Endodermal cell (in vitro differentiated cells): ENCODE results near the gene USP30. TPM values are rescaled to one million over a fixed set of nuclear protein-coding genes. Genes with fewer than 3 reads are reported as not detected.
"Not testable (repeated sequence)": the region's sequence is repeated elsewhere in the genome, so short reads cannot be mapped to it uniquely, and the experiment has no call there.

Experiments used
- DNase-seq: peaks from one replicate; pipeline ENCODE4 v3.0.0-alpha.2; 2017
- H3K27ac ChIP-seq: 2 replicates; pipeline ENCODE4 v1.5.1; 2013; ENCODE audit warnings: mild to moderate bottlenecking, low read depth, low read length, moderate library complexity
- H3K27me3 ChIP-seq: 2 replicates; pipeline ENCODE4 v1.6.1; 2013; ENCODE audit warnings: mild to moderate bottlenecking, low read length, moderate library complexity; ENCODE audit not compliant: insufficient read depth, control insufficient read depth, poor library complexity, severe bottlenecking
- H3K36me3 ChIP-seq: 2 replicates; pipeline ENCODE4 v1.7.0; 2013; ENCODE audit warnings: mild to moderate bottlenecking, low read length, moderate library complexity; ENCODE audit not compliant: control insufficient read depth, insufficient read depth
- H3K4me1 ChIP-seq: one replicate; pipeline ENCODE4 v1.7.0; 2013; ENCODE audit warnings: low read length; ENCODE audit not compliant: control insufficient read depth, insufficient read depth
- H3K4me3 ChIP-seq: 2 replicates; pipeline ENCODE4 v1.5.1; 2013; ENCODE audit warnings: mild to moderate bottlenecking, low read length, moderate library complexity
- H3K9ac ChIP-seq: 2 replicates; pipeline ENCODE4 v1.6.1; 2013; ENCODE audit warnings: mild to moderate bottlenecking, low read length, moderate library complexity; ENCODE audit not compliant: poor library complexity, severe bottlenecking; ENCODE audit errors: extremely low read depth
- H3K9me3 ChIP-seq: 2 replicates; pipeline ENCODE4 v1.6.1; 2013; ENCODE audit warnings: mild to moderate bottlenecking, low read length, moderate library complexity; ENCODE audit not compliant: control insufficient read depth
- H3K27ac Mint-ChIP-seq: 2 replicates; pipeline ENCODE4 v1.8.0; 2020; ENCODE audit warnings: mixed read lengths
- H3K27me3 Mint-ChIP-seq: 2 replicates; pipeline ENCODE4 v1.8.0; 2021; ENCODE audit warnings: mild to moderate bottlenecking, mixed read lengths; ENCODE audit not compliant: insufficient read depth
- H3K36me3 Mint-ChIP-seq: 2 replicates; pipeline ENCODE4 v1.8.0; 2020; ENCODE audit warnings: low read depth, mixed read lengths
- H3K4me1 Mint-ChIP-seq: 2 replicates; pipeline ENCODE4 v1.8.0; 2020; ENCODE audit warnings: mixed read lengths
- H3K4me3 Mint-ChIP-seq: 2 replicates; pipeline ENCODE4 v1.8.0; 2020; ENCODE audit warnings: mild to moderate bottlenecking, moderate library complexity, mixed read lengths
- H3K9me3 Mint-ChIP-seq: 2 replicates; pipeline ENCODE4 v1.8.0; 2020; ENCODE audit warnings: mild to moderate bottlenecking, mixed read lengths
- CTCF ChIP-seq: fragments of 200-600 bp; sonication (generic); conservative IDR thresholded peaks from 2 replicates; pipeline ENCODE4 v1.5.0; 2021; ENCODE audit warnings: antibody characterized with exemption, mild to moderate bottlenecking
- WGBS, 2 experiments: methylation state at CpG; one replicate each; pipeline versions ENCODE4 v1.1.5 to v1.1.7; 2013; ENCODE audit warnings: missing lambda C conversion rate in 2 of 2, mixed read lengths in 1 of 2; ENCODE audit not compliant: insufficient coverage in 1 of 2, insufficient read length in 1 of 2; 5-methylcytosine and 5-hydroxymethylcytosine counted together
- total RNA-seq, 2 donors: library from RNA; stranded (reverse); fragmentation: NEBNext Ultra II Directional in 1 of 2; extraction: Animal tissue kit (Norgen Biotek cat#: 25700) in 1 of 2; gene quantifications; 2 replicates in 1 of 2; 3 replicates in 1 of 2; pipeline ENCODE4 v1.2.1, GENCODE V29; 2021

Gene USP30
- total RNA-seq, 2 donors from 2014 or later: 6.3 to 10.8 TPM

DNA sequence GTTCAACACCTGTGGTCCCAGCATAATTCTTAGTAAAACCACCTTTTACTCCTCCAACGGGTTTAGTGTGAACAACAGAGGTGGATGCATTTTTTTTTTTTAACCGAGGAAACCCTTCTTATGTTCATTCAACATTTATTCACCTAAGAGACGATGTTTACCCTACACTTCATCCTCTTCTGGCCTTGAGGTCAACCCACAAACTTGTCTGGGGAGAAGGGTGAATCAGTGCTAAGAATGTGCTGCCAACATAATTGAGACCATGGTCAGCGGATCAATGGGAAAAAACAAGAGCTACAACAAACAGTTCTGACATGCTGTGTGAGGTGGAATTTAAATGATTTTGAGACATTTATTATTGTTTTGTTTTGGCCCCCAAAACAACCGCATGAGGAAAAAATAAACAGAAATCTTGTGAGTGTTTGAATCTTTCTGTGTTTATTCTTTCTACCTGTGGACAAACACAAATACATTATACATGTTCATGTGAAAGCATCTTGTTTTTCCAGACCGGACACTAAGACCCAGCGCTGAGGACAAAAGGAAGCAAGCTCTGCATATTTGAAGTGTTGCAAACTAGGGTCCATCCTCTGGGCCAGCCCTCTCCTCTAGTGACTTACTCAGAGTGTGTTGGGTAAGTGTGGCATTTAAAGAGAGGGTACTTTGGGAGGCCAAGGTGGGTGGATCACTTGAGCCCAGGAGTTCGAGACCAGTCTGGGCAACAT lies 5.1 kb upstream of the USP30 start:
- Mint-ChIP-seq H3K4me3 (no peak overlapping the region), H3K36me3 (no peaks in the 10 kb centered on the region), H3K27ac (no peak overlapping the region), H3K4me1 (peaks cover 3% of the 10 kb centered on the region), H3K27me3 (peaks cover 13% of the 10 kb centered on the region), H3K9me3 (no peaks in the 10 kb centered on the region)
- H3K9me3 ChIP-seq: no peaks in the 10 kb centered on the region
- no peak overlapping the region for H3K27ac ChIP-seq
- WGBS, 2 experiments: 85 to 89% methylated on average over 5 to 8 of the region's 8 CpGs
- no peak for TF ChIP-seq CTCF
- peaks cover 18% of the 10 kb centered on the region for H3K27me3 ChIP-seq
- H3K9ac ChIP-seq: no peak overlapping the region
- no peak overlapping the region for H3K4me3 ChIP-seq
- no peaks in the 10 kb centered on the region for H3K4me1 ChIP-seq
- no peaks in the 10 kb centered on the region for H3K36me3 ChIP-seq
- DNase-seq: peak; percentile 41

GRCh38 chr12:109048706-109049105 lies 3.7 kb upstream of the USP30 start:
- not testable (repeated sequence) for H3K36me3 Mint-ChIP-seq

GRCh38 chr12:109049794-109050193 lies 2.6 kb upstream of the USP30 start:
- not testable (repeated sequence) for H3K27ac Mint-ChIP-seq, H3K36me3 ChIP-seq, H3K27ac ChIP-seq, H3K27me3 ChIP-seq, H3K4me1 ChIP-seq, H3K4me3 ChIP-seq, H3K27me3 Mint-ChIP-seq, H3K4me3 Mint-ChIP-seq, H3K9me3 ChIP-seq, H3K9me3 Mint-ChIP-seq, H3K36me3 Mint-ChIP-seq, H3K9ac ChIP-seq
- 91 to 95% methylated on average over 8 of the region's 8 CpGs for WGBS, 2 experiments
- H3K4me1 Mint-ChIP-seq: peaks cover 14% of the 10 kb centered on the region
- peak; percentile 18 for DNase-seq

More at GRCh38 chr12:109048706-109049105, 3.7 kb upstream of the USP30 start:
- H3K27me3 ChIP-seq, H3K9me3 Mint-ChIP-seq, H3K9ac ChIP-seq, H3K27me3 Mint-ChIP-seq, H3K36me3 ChIP-seq, H3K4me3 ChIP-seq, H3K4me3 Mint-ChIP-seq, H3K27ac Mint-ChIP-seq, DNase-seq, H3K9me3 ChIP-seq, H3K4me1 ChIP-seq, H3K27ac ChIP-seq: not testable (repeated sequence)
- 83 to 93% methylated on average over 1 to 3 of the region's 3 CpGs for WGBS, 2 experiments
- H3K4me1 Mint-ChIP-seq: peaks cover 11% of the 10 kb centered on the region

DNA sequence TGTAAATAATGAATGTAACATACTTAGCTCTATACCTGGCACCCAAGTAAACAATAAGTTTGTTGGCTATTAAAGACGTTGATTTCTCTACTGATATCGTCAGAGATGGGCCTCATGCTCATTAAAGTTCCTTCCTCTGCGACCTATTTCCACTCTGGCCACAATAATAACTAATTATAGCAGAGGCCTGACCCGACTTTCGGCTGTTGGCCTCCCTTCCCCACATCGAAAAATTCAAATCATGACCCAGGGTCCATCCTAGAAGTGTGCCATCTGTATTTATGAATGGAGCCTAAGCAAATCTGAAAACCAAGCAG lies 321 bp upstream of the USP30 start:
- Mint-ChIP-seq H3K9me3 (no peaks in the 10 kb centered on the region), H3K27me3 (no peaks in the 10 kb centered on the region), H3K4me1 (peaks cover 14% of the 10 kb centered on the region), H3K27ac (peak overlapping the region; percentile 89), H3K4me3 (peak overlapping the region; percentile 87), H3K36me3 (no peaks in the 10 kb centered on the region)
- no peak for TF ChIP-seq CTCF
- Histone ChIP-seq H3K27me3 (no peaks in the 10 kb centered on the region), H3K4me1 (no peaks in the 10 kb centered on the region), H3K9ac (no peak overlapping the region), H3K4me3 (peak overlapping the region; percentile 92), H3K36me3 (peaks cover 4% of the 10 kb centered on the region), H3K9me3 (no peaks in the 10 kb centered on the region), H3K27ac (no peak overlapping the region)
- WGBS, 2 experiments: 43 to 44% methylated on average over 5 to 6 of the region's 6 CpGs
- DNase-seq: no peak
